ENCODE results near the gene BRF1.

The BRF1 gene

GRCh38 chr14:105300542-105301102 is at the start of gene BRF1:
Gene BRF1 (minus strand): TSS chr14:105301001. CDS start chr14:105300629, 372 bp downstream.
- H3K4me2 ChIP-seq (ENCODE audit: low read length), result peak within 1 kb of the TSS; percentile 90
- peaks cover 39% of the 10 kb centered on the region for H3K79me2 ChIP-seq
- peak within 1 kb of the TSS; percentile 80 for H3K4me3 ChIP-seq (ENCODE audit: low read depth, low read length)
- H3K27me3 ChIP-seq (ENCODE audit: control insufficient read depth, insufficient read depth, low read length), result no peaks in the 10 kb centered on the region
- no peak for TF ChIP-seq CTCF (IDR thresholded peaks at IDR 0.05)
- peak within 1 kb of the TSS; percentile 43 for H3K9ac ChIP-seq
- peaks cover 5% of the 10 kb centered on the region for H3K4me1 ChIP-seq
- H3K36me3 ChIP-seq (ENCODE audit: control insufficient read depth, insufficient read depth, low read length), result no peaks in the 10 kb centered on the region
- H3K9me3 ChIP-seq (ENCODE audit: control insufficient read depth, low read length), result no peaks in the 10 kb centered on the region
- peak within 1 kb of the TSS; percentile 93 for H3K27ac ChIP-seq
- H2AFZ ChIP-seq, result peak within 1 kb of the TSS; percentile 98

- Histone ChIP-seq H3K27ac (no peak overlapping the region), H3K27me3 (ENCODE audit: control insufficient read depth, insufficient read depth, low read length) (no peaks in the 10 kb centered on the region), H2AFZ (no peak overlapping the region), H3K4me2 (ENCODE audit: low read length) (no peak overlapping the region), H3K36me3 (ENCODE audit: control insufficient read depth, insufficient read depth, low read length) (no peaks in the 10 kb centered on the region), H3K79me2 (no peaks in the 10 kb centered on the region), H3K9me3 (ENCODE audit: control insufficient read depth, low read length) (no peaks in the 10 kb centered on the region), H3K4me1 (peaks cover 3% of the 10 kb centered on the region), H3K9ac (no peak overlapping the region), H3K4me3 (ENCODE audit: low read depth, low read length) (no peak overlapping the region)
- no peak for TF ChIP-seq CTCF (IDR thresholded peaks at IDR 0.05)
These were observed 49.2 kb upstream of the BRF1 start for GRCh38 chr14:105349992-105350391.

- H3K9me3 ChIP-seq (ENCODE audit: control insufficient read depth, low read length), result no peaks in the 10 kb centered on the region
- no peak for TF ChIP-seq CTCF (IDR thresholded peaks at IDR 0.05)
These were observed 48.3 kb upstream of the BRF1 start for GRCh38 chr14:105348945-105349699.

GRCh38 chr14:105348169-105348944 is 47.6 kb upstream of the BRF1 start:
- Histone ChIP-seq H3K27me3 (ENCODE audit: control insufficient read depth, insufficient read depth, low read length) (no peaks in the 10 kb centered on the region), H3K4me3 (ENCODE audit: low read depth, low read length) (no peak overlapping the region), H3K27ac (no peak overlapping the region), H3K4me2 (ENCODE audit: low read length) (no peak overlapping the region), H3K79me2 (peaks cover 5% of the 10 kb centered on the region), H3K4me1 (peaks cover 3% of the 10 kb centered on the region), H3K36me3 (ENCODE audit: control insufficient read depth, insufficient read depth, low read length) (no peaks in the 10 kb centered on the region), H3K9me3 (ENCODE audit: control insufficient read depth, low read length) (no peaks in the 10 kb centered on the region), H2AFZ (no peak overlapping the region), H3K9ac (no peak overlapping the region)
- TF ChIP-seq CTCF (IDR thresholded peaks at IDR 0.05), result no peak

More at GRCh38 chr14:105348945-105349699, 48.3 kb upstream of the BRF1 start:
- H3K27me3 ChIP-seq (ENCODE audit: control insufficient read depth, insufficient read depth, low read length), result no peaks in the 10 kb centered on the region
- no peak overlapping the region for H3K9ac ChIP-seq
- H3K4me2 ChIP-seq (ENCODE audit: low read length), result no peak overlapping the region
- no peak overlapping the region for H3K27ac ChIP-seq
- peaks cover 5% of the 10 kb centered on the region for H3K79me2 ChIP-seq
- no peaks in the 10 kb centered on the region for H3K36me3 ChIP-seq (ENCODE audit: control insufficient read depth, insufficient read depth, low read length)
- peaks cover 3% of the 10 kb centered on the region for H3K4me1 ChIP-seq
- no peak overlapping the region for H2AFZ ChIP-seq
- H3K4me3 ChIP-seq (ENCODE audit: low read depth, low read length), result no peak overlapping the region

Data from parathyroid adenoma (tissue), 2 donors.